Kidney tubule cell (primary cell): ENCODE data around the gene ABRACL.
A peak's percentile ranks its signal among the peaks of the same experiment; 100 is the strongest.
"Not testable (repeated sequence)": the region's sequence is repeated elsewhere in the genome, so short reads cannot be mapped to it uniquely, and the experiment has no call there.

ENCODE experiments used
- DNase-seq: peaks from one replicate; pipeline ENCODE4 v3.0.0-alpha.2; 2018; ENCODE audit warnings: low spot score

Gene ABRACL, protein sequence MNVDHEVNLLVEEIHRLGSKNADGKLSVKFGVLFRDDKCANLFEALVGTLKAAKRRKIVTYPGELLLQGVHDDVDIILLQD

GRCh38 chr6:139028658-139029469 lies at the start of gene ABRACL:
ABRACL (plus strand) TSS chr6:139028745; CDS start chr6:139034161, 5,416 bp downstream.
- peak; percentile 92 for DNase-seq

DNA sequence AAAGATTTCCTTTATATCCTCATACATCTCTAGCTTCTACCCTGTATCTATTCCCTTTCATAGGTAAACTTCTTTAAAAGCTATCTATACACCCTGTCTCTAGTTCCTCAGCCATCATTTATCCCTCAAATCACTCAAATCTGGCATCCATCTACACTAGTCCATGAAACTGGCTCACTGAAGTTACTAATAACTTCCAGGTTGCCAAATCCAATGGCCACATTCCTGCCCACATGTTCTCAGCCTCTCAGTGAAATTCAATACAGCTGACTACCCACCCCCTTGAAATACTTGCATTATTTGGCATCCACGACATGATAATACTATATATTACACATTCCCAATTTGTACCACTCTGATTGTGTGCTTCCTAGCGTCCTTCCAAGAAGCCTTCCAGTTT lies 49.2 kb upstream of the ABRACL start:
- no peak for DNase-seq

DNA sequence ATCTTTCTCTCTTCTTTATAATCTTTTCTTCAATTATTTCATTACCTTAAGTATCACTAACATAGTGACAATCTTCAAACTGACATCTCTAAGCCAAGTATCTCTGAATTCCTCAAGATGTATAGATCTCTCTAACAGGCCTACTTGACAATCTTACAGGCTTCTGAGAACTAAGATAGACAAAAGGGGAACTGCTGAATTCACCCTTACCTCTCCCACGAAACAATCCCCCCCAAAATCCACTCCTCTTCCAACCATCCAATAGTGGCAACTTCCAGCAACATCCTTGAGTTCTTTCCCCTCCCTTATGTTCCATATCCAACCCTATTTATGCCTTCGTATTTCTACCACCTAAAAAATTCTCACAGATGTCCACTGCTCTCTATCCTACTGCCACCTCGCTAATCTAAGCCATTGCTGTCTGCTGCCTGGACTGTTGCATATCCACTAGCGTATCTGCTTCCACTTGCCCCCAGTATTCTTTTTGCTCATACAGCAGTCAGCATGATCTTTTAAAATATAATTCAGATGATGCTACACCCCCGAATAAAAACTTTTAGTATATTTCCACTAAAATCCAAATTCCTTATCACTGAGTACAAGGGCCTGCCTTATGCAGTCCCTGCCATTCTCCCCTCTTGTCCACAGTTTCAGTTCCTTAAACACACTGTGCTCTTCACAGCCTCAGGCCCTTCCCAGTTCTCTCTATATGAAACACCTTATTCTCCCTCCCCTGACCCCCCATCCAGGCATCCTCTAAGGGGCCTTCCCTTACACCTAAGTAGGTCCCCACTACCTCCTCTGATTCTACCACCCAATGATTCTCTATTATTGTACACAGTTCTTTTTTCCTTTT lies 48.5 kb upstream of the ABRACL start:
- no peak for DNase-seq

DNA sequence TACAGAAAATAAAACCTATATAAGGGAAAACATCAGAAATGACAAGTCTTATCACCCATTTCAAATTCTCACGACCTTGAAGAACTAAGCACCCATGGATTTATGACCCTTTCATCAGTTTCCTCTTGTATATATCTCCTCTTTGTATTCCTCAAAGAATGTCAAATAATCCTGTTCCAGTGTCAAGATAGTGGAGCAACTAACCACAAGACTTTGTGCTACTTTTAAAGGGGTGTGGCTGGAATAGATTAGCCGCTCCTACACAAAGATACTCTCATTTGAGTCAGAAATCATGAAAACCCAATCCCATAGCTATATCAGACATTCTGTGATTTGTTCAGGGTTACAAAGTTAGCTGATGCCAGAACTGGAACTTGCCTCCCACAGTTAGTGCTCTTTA lies 47.1 kb upstream of the ABRACL start:
- no peak for DNase-seq

GRCh38 chr6:138986578-138986977 lies 42.0 kb upstream of the ABRACL start:
- peak; percentile 17 for DNase-seq

GRCh38 chr6:138987080-138987642 lies 41.4 kb upstream of the ABRACL start:
- no peak for DNase-seq

DNA sequence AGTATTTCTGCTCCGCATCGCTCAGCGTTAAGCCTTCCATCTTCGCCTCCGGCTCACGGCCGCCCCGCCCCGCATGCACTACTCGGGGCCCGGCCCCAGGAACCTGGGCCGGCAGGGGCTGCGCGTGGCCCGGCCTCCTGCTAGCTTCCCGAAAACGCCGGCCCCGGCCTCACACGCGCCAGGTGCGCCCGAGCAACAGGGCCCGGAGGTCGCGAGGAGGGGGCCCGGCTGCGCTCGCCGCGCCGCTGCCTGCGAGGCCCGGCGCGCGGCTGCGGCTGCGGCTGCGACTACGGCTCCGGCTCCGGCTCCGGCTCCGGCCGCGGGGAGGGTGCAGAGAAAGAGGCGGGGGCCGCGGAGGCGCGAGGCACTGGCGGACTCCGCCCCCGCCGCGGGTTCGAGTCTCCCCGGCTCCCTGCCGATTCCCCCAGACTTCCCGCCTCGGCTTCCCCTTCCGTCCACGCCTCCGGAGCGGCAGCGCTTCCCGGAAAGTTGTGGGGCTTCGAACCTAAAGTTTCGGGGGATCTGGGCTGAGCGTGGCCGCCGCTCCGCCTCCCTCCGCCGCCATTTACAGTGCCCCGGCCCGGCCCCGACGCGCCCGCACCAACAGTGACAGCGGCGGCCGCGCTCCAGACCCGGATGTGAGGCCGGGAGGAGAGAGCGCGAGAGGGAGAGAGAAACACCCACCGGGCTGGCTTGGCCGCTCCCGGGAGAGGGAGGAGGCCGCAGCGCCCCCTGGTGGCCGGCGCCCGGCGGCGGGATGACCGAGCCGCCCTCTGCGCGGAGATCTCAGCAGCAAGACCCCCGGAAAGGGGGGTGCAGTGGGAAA lies 40.7 kb upstream of the ABRACL start, which contains the start of gene REPS1:
TSS of gene REPS1 (minus strand) at position 611 of the 826 bp plus-strand sequence. CDS start at position 40, 571 bp downstream.
- DNase-seq = peak; percentile 92

DNA sequence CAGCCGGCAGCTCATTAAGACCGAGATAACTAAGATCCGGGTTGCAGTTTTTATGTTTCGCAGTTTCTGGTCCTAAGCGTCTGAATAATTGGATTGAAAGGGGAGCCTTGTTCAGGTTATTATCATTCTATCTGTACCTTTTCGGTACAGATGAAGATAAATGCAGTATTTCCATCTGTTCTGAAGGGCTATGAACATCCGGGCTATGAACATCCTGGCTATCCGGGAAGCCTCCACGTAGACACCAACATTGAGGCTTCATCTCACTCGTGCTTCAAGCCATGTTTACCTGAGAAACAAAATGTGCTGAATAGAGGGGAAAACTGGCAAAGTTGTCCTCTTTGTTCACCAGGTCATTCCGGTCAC lies 40.1 kb upstream of the ABRACL start:
- no peak for DNase-seq

- no peak for DNase-seq
Observed at GRCh38 chr6:138989098-138989983, 39.2 kb upstream of the ABRACL start.

DNA sequence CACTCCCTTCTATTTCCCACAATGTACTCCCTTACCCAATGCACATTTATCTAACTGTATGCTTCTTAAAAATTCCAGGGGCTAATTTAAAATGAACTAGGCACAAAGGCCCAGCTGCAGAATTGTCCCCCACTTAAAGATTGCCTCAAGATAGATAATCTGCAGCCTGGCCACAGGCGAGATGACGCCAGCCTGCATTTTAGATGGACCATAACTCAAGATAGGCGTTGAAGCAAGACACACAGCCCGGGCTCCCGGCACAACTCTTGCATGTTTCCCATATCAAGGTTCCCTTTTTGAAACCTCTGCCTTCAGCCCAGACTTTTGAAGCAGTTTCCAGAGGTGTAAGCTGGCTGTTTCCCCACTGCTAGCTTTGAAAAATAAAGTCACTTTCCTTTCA lies 37.3 kb upstream of the ABRACL start:
- DNase-seq = no peak

- not testable (repeated sequence) for DNase-seq
Observed at GRCh38 chr6:138992965-138993364, 35.6 kb upstream of the ABRACL start.

- not testable (repeated sequence) for DNase-seq
Observed at GRCh38 chr6:138993410-138993809, 35.1 kb upstream of the ABRACL start.

DNA sequence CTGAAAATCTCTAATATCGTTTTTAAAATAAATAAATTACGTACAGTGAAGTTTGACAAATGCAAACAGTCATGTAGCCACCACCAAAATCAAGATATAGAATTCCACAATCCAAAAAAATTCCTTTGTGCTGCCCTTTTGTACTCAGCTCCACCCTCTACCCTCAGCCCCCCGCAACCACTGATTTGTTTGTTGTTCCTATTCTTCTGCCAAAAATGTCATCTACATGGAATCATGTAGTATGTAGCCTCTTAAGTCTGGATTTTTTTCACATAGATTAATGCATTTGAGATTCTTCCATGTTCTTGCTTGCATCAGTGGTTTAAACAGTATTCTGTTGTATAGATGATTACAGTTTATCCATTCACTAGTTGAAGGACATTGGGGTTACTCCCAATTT lies 32.0 kb upstream of the ABRACL start:
- no peak for DNase-seq

- DNase-seq = no peak
Observed at GRCh38 chr6:138997136-138997535, 31.4 kb upstream of the ABRACL start.

- no peak for DNase-seq
Observed at GRCh38 chr6:138999949-139000725, 28.4 kb upstream of the ABRACL start.

DNA sequence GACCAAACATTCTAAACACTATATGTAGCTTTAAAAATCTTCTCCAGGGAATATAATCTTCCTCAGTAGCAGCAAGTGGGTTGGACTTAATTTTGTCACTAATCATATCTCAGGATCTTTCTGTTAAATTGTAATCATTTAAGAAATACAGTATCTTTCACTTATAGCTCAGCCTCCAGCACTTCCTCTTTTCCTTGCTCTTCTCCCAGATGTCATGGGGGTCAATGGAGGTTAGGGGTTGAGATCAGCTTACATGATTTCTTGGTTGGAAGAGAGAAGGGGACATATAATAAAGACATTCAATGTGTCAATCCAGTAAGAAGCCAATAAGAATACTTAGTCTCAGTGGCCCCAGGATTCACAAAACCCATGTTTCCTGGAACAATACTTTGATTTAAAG lies 24.8 kb upstream of the ABRACL start:
- DNase-seq = no peak

GRCh38 chr6:139006477-139006876 lies 22.1 kb upstream of the ABRACL start:
- peak; percentile 23 for DNase-seq

GRCh38 chr6:139007428-139007827 lies 21.1 kb upstream of the ABRACL start:
- DNase-seq = peak; percentile 60

- no peak for DNase-seq
Observed at GRCh38 chr6:139008117-139008516, 20.4 kb upstream of the ABRACL start.

DNA sequence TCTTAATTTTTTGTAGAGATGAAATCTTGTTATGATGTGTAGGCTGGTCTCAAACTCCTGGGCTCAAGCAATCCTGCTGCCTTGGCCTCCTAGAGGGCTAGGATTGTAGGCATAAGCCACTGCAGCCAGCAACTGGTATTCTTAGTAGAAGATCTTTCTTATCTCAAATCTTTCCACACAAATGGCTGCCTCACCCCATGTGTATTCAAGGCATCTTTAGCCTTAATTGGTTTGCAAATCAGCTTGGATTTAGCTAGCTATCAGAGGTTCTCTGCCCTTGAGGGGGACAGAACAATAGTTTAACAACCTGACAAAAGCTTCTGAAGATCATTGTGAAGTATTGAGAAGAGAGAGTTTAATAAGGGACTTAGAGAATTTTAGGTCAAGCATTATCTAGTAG lies 17.9 kb upstream of the ABRACL start:
- DNase-seq = no peak
